ENCODE measurements around the gene CAMKMT. TPM values are rescaled to one million over a fixed set of nuclear protein-coding genes. Genes with fewer than 3 reads are reported as not detected.

The CAMKMT gene
- total RNA-seq, 1 experiment from 2014 or later: 2.7 TPM

GRCh38 chr2:44324971-44325426 is 36.7 kb upstream of the CAMKMT start:
- Histone ChIP-seq H3K9me3 (ENCODE audit: low read length) (no peaks in the 10 kb centered on the region), H3K9me2 (replicated peaks; ENCODE audit: low read length) (no peaks in the 10 kb centered on the region), H3K27ac (ENCODE audit: low read length) (no peak overlapping the region), H4K20me1 (ENCODE audit: low read length) (peaks cover 6% of the 10 kb centered on the region; the same call in 1 of the 2 replicates), H3F3A (ENCODE audit: low read length, unreplicated experiment) (no peaks in the 10 kb centered on the region), H3K36me3 (ENCODE audit: low read depth, low read length) (peaks cover 48% of the 10 kb centered on the region), H3K79me2 (ENCODE audit: low read length) (no peaks in the 10 kb centered on the region), H3K4me1 (ENCODE audit: insufficient read depth, low read length) (no peaks in the 10 kb centered on the region), H3K4me2 (ENCODE audit: low read length) (no peak overlapping the region), H3K4me3 (ENCODE audit: low read length) (no peak overlapping the region), H2AFZ (ENCODE audit: low read length) (no peak overlapping the region), H3K9ac (ENCODE audit: low read length) (no peak overlapping the region), H3K27me3 (ENCODE audit: low read length) (no peaks in the 10 kb centered on the region)
- BruUV-seq (replicated peaks): no TSS peak
- ChIA-PET POLR2A (ENCODE audit: unreplicated experiment) (no interaction called here), CTCF (no interaction called here)
- ATAC-seq (peak; percentile 77), DNase-seq (peak; percentile 22)
- no peak for TF ChIP-seq EZH2 (IDR thresholded peaks at IDR 0.05; ENCODE audit: low read length, unreplicated experiment)
- no peak for TF ChIP-seq EZH2phosphoT487 (IDR thresholded peaks at IDR 0.05; ENCODE audit: borderline replicate concordance, low read length)
- TF ChIP-seq, protein P1, sequence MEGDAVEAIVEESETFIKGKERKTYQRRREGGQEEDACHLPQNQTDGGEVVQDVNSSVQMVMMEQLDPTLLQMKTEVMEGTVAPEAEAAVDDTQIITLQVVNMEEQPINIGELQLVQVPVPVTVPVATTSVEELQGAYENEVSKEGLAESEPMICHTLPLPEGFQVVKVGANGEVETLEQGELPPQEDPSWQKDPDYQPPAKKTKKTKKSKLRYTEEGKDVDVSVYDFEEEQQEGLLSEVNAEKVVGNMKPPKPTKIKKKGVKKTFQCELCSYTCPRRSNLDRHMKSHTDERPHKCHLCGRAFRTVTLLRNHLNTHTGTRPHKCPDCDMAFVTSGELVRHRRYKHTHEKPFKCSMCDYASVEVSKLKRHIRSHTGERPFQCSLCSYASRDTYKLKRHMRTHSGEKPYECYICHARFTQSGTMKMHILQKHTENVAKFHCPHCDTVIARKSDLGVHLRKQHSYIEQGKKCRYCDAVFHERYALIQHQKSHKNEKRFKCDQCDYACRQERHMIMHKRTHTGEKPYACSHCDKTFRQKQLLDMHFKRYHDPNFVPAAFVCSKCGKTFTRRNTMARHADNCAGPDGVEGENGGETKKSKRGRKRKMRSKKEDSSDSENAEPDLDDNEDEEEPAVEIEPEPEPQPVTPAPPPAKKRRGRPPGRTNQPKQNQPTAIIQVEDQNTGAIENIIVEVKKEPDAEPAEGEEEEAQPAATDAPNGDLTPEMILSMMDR (conservative IDR thresholded peaks at IDR 0.05; ENCODE audit: low read depth, low read length): no peak
- intact Hi-C loops (cut with micrococcal nuclease): no loop called here

DNA sequence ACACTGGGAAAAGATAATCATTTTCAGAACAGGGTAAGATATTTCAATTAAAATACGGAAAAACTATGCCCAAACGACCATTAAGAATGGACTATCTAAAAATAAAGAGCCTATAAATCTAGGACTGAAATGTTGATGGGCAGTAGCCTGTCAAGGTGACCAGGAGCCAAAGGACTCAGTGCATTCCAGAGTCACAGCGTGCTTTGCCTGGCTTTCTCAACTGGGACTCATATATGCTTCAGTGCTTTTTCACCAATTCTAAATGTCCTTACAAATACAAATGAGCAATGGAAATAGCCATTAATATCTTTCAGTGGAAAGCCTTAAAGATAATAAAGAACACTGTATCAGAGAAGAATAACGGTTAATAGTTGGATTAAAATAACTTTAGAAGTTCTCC is 35.9 kb upstream of the CAMKMT start:
- no TSS peak for BruUV-seq (replicated peaks)
- no peak overlapping the region for H3K9ac ChIP-seq (ENCODE audit: low read length)
- no peak overlapping the region for H3K4me2 ChIP-seq (ENCODE audit: low read length)
- H3K9me3 ChIP-seq (ENCODE audit: low read length): no peaks in the 10 kb centered on the region
- DNase-seq: no peak
- CTCF ChIA-PET: no interaction called here
- H3K79me2 ChIP-seq (ENCODE audit: low read length): no peaks in the 10 kb centered on the region
- peaks cover 44% of the 10 kb centered on the region for H3K36me3 ChIP-seq (ENCODE audit: low read depth, low read length)
- intact Hi-C loops (cut with micrococcal nuclease): no loop called here
- peaks cover 6% of the 10 kb centered on the region; the same call in 1 of the 2 replicates for H4K20me1 ChIP-seq (ENCODE audit: low read length)
- no peak overlapping the region for H3K27ac ChIP-seq (ENCODE audit: low read length)
- POLR2A ChIA-PET (ENCODE audit: unreplicated experiment): no interaction called here
- no peaks in the 10 kb centered on the region for H3K4me1 ChIP-seq (ENCODE audit: insufficient read depth, low read length)
- no peaks in the 10 kb centered on the region for H3K27me3 ChIP-seq (ENCODE audit: low read length)
- no peak for ATAC-seq
- H3F3A ChIP-seq (ENCODE audit: low read length, unreplicated experiment): no peaks in the 10 kb centered on the region
- TF ChIP-seq EZH2phosphoT487 (IDR thresholded peaks at IDR 0.05; ENCODE audit: borderline replicate concordance, low read length) (no peak), EZH2 (IDR thresholded peaks at IDR 0.05; ENCODE audit: low read length, unreplicated experiment) (no peak)
- TF ChIP-seq, protein P1 (conservative IDR thresholded peaks at IDR 0.05; ENCODE audit: low read depth, low read length): no peak
- no peaks in the 10 kb centered on the region for H3K9me2 ChIP-seq (replicated peaks; ENCODE audit: low read length)
- H2AFZ ChIP-seq (ENCODE audit: low read length): no peak overlapping the region
- no peak overlapping the region for H3K4me3 ChIP-seq (ENCODE audit: low read length)

- ATAC-seq: no peak
- TF ChIP-seq EZH2 (IDR thresholded peaks at IDR 0.05; ENCODE audit: low read length, unreplicated experiment): no peak
- no peaks in the 10 kb centered on the region for H3K79me2 ChIP-seq (ENCODE audit: low read length)
- no peaks in the 10 kb centered on the region for H3K9me3 ChIP-seq (ENCODE audit: low read length)
- H3K4me1 ChIP-seq (ENCODE audit: insufficient read depth, low read length): no peaks in the 10 kb centered on the region
- H3K9ac ChIP-seq (ENCODE audit: low read length): no peak overlapping the region
- ChIA-PET POLR2A (ENCODE audit: unreplicated experiment) (no interaction called here), CTCF (no interaction called here)
- no peak overlapping the region for H3K27ac ChIP-seq (ENCODE audit: low read length)
- intact Hi-C loops (cut with micrococcal nuclease): no loop called here
- no peaks in the 10 kb centered on the region for H3F3A ChIP-seq (ENCODE audit: low read length, unreplicated experiment)
- H3K9me2 ChIP-seq (replicated peaks; ENCODE audit: low read length): no peaks in the 10 kb centered on the region
- H3K4me2 ChIP-seq (ENCODE audit: low read length): no peak overlapping the region
- no peak overlapping the region for H3K4me3 ChIP-seq (ENCODE audit: low read length)
- BruUV-seq (replicated peaks): no TSS peak
- H2AFZ ChIP-seq (ENCODE audit: low read length): no peak overlapping the region
- no peak for DNase-seq
- no peaks in the 10 kb centered on the region for H3K27me3 ChIP-seq (ENCODE audit: low read length)
- H4K20me1 ChIP-seq (ENCODE audit: low read length): peaks cover 6% of the 10 kb centered on the region; the same call in 1 of the 2 replicates
- peaks cover 36% of the 10 kb centered on the region for H3K36me3 ChIP-seq (ENCODE audit: low read depth, low read length)
Observed at GRCh38 chr2:44326548-44327264, 35.0 kb upstream of the CAMKMT start.

Data from PC-3 (cell line).